GM12801 (cell line): ENCODE data around the gene FBXO41.

Experiments used
- TF ChIP-seq, protein P1 (sequence below): IDR thresholded peaks from one replicate; pipeline ENCODE4 v1.5.1; 2011; ENCODE audit warnings: control low read depth; ENCODE audit not compliant: insufficient read length; ENCODE audit errors: extremely low read depth

The FBXO41 gene

DNA sequence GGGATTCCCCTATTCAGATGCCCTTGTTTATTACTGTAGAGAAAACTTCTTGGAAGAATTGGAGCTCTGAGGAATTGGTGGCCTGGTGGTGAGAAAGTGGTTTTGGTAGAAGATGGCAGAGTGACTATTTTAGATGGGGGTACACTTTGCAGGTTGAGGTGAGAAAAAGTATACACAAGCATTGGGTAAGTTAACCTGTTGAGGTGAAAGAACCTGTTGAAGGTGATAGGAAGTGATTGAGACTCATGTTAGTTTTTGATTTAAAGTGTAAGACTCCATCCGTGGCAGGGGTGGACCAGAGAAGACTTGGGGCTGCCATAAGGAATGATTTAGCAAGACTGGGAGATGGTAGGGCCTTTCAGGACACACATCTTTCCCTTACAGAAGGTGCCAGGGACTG lies 47.1 kb downstream of the FBXO41 start:
- TF ChIP-seq, protein P1, sequence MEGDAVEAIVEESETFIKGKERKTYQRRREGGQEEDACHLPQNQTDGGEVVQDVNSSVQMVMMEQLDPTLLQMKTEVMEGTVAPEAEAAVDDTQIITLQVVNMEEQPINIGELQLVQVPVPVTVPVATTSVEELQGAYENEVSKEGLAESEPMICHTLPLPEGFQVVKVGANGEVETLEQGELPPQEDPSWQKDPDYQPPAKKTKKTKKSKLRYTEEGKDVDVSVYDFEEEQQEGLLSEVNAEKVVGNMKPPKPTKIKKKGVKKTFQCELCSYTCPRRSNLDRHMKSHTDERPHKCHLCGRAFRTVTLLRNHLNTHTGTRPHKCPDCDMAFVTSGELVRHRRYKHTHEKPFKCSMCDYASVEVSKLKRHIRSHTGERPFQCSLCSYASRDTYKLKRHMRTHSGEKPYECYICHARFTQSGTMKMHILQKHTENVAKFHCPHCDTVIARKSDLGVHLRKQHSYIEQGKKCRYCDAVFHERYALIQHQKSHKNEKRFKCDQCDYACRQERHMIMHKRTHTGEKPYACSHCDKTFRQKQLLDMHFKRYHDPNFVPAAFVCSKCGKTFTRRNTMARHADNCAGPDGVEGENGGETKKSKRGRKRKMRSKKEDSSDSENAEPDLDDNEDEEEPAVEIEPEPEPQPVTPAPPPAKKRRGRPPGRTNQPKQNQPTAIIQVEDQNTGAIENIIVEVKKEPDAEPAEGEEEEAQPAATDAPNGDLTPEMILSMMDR, result no peak

DNA sequence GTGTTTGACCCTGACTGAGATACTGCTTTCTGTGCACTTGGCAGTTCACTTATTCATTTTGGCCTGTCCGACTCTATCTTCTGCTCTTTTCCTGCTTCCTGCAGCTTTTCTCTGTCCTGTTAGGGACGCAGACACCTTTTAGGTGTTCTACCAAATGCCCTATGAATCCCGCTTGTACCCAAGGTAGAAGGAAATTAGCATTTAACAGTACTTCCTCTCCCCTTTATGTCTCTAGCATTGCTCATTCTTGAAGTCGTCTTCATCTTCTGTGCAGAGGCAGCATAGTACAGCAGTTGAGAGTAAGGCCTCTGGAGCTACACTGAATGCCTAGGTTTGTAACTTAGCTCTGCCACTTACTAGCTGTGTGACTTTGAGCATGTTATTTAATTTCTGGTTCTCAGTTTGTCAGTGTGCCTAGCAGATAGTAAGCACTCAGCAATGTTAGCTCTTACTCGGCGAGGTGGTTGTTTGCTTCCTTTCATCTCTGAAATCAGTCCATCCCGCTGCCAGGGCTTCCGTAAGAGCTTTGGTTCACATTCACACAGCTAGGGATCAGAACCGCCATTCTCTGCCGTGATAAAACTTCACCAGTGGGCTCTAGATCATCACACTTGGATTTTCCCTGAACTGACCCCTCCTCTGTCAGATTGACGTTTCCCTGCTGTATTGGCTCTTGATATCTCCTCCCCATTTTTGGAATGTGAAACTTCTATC lies 48.8 kb downstream of the FBXO41 start:
- TF ChIP-seq, protein P1, result no peak

DNA sequence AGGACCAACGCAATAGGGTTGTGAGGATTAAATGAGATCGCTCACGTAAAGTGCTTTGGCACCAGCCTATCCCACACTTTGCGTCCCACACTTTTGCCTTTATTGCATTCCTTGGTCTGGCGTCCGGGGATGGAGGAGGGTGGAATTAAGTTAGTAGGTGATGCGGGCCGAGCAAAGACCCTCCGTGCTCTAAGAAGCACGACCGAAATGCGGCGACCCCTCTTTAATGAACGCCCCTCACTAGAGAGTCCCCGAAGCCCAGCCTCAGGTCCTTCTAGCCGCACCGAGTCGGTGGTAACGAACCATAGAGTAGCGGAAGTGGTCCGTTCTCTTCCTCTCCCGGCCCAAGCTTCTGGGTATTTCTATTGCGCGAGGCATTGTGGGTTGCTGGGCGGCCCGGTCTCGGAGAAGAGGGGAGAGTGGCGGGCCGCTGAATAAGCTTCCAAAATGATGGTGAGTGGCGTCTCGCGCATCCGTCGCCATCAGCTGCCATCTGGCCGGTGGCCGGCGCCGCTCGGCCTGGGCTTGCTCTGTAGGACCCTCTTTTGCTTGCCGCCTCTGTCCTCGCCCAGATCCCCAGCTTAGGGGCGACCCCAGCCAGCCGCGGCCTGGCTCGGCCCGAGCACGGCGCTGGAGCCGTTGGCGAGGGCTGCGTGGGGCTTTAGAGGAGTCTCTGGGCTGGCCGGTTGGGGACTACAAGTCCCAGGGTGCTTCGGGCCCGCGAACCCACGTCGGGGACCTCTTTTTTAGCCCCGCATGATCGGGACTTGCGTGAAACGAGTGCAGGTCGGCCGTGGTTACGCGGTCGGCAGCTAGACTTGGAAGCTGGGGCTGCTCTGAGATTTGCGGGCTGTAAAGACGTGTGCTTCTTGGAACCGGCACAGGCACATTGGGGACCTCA lies 50.1 kb downstream of the FBXO41 start, which contains the start of gene CCT7:
Gene CCT7 (plus strand): TSS at position 377 of the 901 bp plus-strand sequence. CDS start 71 bp downstream, at position 448.
- TF ChIP-seq, protein P1, result no peak

DNA sequence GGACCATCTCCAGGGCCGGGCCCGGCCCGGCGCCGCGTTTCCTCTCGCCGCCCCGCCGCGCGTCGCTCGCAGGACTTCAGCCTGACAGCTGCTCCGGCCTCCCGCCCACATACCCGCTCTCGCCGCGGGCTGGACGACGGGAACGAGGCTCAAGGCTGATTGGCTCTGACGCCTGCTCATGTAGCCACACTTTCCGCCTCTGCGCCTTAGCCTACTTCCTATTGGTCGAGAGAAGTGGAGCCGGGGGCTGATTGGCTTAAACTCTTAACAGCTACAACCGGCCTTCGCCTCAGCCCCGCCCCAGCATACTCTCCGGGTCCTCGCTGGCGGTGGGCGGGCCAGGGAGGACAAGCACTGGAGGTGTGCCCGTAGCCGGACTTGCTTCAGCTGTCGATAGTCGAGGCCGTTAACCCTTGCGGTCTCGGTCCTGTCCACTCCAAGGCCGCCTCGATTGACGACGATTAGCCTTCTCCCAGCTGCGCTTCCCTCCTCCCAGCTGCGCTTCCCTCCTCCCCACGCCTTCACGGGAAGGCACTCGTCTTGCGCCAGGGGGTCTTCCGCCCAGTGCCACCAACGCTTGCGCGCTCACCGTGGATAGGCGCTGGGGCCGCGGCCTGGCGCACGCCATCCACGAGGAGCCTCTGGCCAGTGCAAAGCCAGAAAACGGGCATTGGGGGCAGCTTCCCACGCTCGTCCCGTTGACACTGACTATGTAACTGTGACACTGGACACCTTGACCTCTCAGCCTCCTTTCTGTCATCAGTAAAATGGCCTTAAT lies 50.9 kb downstream of the FBXO41 start, which contains the start of gene PRADC1:
Gene PRADC1 (minus strand): TSS at position 86 of the 778 bp plus-strand sequence. CDS start 79 bp downstream, at position 7.
- TF ChIP-seq, protein P1, result no peak

DNA sequence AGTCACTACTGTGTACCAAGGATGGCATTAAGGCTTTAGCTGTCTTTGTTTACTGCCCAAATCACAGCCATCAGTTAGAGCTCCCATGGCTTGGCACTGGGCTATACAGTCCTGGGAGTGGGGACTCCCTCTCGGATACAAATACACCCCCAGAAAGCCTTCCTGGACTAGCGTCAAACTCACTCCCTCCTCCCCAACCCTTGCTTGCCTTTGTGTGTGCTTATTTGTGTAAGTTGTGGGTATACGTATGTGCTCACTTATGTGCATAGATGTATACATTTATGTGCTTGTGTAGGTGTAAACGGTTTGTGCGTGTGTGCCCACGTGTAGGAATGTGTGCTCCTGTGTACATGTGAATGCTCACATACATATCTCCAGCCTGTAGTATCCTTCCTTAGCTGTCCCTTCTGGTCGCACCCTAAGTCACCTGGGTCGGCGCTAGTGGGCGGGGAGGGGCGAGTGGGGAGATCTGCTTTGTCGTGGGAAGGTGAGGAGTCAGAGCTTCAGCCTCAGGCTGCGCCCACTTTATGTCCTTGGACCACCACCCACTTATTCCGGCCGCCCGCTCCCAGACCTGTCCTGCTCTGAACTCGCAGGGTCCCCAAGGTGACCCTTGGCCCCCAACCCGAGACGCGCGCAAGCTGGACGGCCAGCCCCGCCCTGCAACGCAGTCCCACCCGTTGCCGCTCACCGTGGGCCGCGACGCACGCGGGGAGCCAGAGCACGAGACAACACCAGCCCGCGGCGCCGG lies 51.7 kb downstream of the FBXO41 start:
- TF ChIP-seq, protein P1, result no peak

DNA sequence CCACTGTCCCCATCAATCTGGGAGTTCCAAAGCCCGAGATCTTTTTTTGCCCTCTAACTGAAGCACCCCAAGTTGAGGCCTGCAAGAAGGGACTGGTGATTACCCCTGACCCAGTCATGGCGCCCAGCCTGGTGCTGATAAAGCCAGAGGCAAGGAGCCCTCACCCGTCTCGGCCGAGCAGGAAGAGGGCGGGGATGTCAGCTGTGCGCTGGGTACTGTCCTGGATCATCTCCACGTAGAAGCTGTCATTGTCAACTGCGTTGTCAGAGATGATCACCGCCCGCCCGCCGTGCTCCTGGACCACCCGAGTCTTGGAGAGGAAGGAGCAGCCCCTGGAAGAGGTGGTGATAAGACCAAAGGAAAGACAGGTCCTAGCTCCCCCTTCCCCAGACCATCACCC lies 55.6 kb downstream of the FBXO41 start:
- TF ChIP-seq, protein P1, result no peak
